WTC11 (cell line): ENCODE data around the gene DUSP3. TPM values are rescaled to one million over a fixed set of nuclear protein-coding genes. Genes with fewer than 3 reads are reported as not detected.

Experiments
- ATAC-seq: fragments of 200-7000 bp; cut with Tn5 transposase; 2 replicates; pipeline ENCODE4 v1.10.0; 2021; ENCODE audit warnings: mild to moderate bottlenecking, moderate library complexity
- CTCF ChIA-PET: fragments of 300-600 bp; sonication (Branson Sonifier 250); formaldehyde crosslinking; loops from one replicate; lab custom pipeline; 2021; ENCODE audit warnings: antibody characterized with exemption; lab: Charles Lee
- POLR2A ChIA-PET: fragments of 350-600 bp; sonication (Branson Sonifier 250); formaldehyde crosslinking; loops from one replicate; lab custom pipeline; 2021; ENCODE audit warnings: antibody characterized with exemption; lab: Charles Lee
- DNase-seq: peaks from one replicate; pipeline ENCODE4 v3.0.0; 2021; ENCODE audit warnings: low spot score
- H3K27ac Mint-ChIP-seq: 2 replicates; pipeline ENCODE4 v1.8.0; 2021; ENCODE audit warnings: mixed read lengths
- H3K27me3 Mint-ChIP-seq: 2 replicates; pipeline ENCODE4 v1.8.0; 2021; ENCODE audit warnings: low read depth, mild to moderate bottlenecking, moderate library complexity, mixed read lengths
- H3K36me3 Mint-ChIP-seq: 2 replicates; pipeline ENCODE4 v1.8.0; 2021; ENCODE audit warnings: mixed read lengths
- H3K4me1 Mint-ChIP-seq: 2 replicates; pipeline ENCODE4 v1.8.0; 2022; ENCODE audit warnings: mixed read lengths
- H3K4me3 Mint-ChIP-seq: 2 replicates; pipeline ENCODE4 v1.8.0; 2021; ENCODE audit warnings: mild to moderate bottlenecking, moderate library complexity, mixed read lengths
- H3K9me3 Mint-ChIP-seq: 2 replicates; pipeline ENCODE4 v1.8.0; 2021; ENCODE audit warnings: mixed read lengths
- ETV6 ChIP-seq: sonication (generic); formaldehyde crosslinking; IDR thresholded peaks from 2 replicates; pipeline ENCODE4 v1.8.1; 2022; ENCODE audit warnings: mild to moderate bottlenecking, missing genetic modification reagents
- GABPB1 ChIP-seq: sonication (generic); formaldehyde crosslinking; IDR thresholded peaks from 2 replicates; pipeline ENCODE4 v1.8.1; 2023; ENCODE audit warnings: mild to moderate bottlenecking, missing genetic modification reagents
- KAT7 ChIP-seq: sonication (generic); formaldehyde crosslinking; IDR thresholded peaks from 2 replicates; pipeline ENCODE4 v1.8.1; 2023; ENCODE audit warnings: missing genetic modification reagents, mild to moderate bottlenecking, borderline replicate concordance
- NR2C2 ChIP-seq: sonication (generic); formaldehyde crosslinking; IDR thresholded peaks from 2 replicates; pipeline ENCODE4 v1.8.0; 2022; ENCODE audit warnings: mild to moderate bottlenecking, missing genetic modification reagents
- SMAD3 ChIP-seq: sonication (generic); formaldehyde crosslinking; IDR thresholded peaks from 2 replicates; pipeline ENCODE4 v1.8.0; 2022; ENCODE audit warnings: missing genetic modification reagents, mild to moderate bottlenecking, borderline replicate concordance
- TEAD4 ChIP-seq: sonication (generic); formaldehyde crosslinking; IDR thresholded peaks from 2 replicates; pipeline ENCODE4 v1.8.0; 2022; ENCODE audit warnings: mild to moderate bottlenecking, missing genetic modification reagents
- ZNF317 ChIP-seq: sonication (generic); formaldehyde crosslinking; IDR thresholded peaks from 2 replicates; pipeline ENCODE4 v1.8.1; 2023; ENCODE audit warnings: low read depth, mild to moderate bottlenecking, moderate library complexity, missing genetic modification reagents, borderline replicate concordance
- total RNA-seq: library from RNA; stranded (reverse); gene quantifications from 3 replicates; pipeline ENCODE4 v1.2.3, GENCODE V29; 2021
- TF ChIP-seq, protein P1 (sequence below): fragments of 250-450 bp; sonication (Bioruptor Pico); IDR thresholded peaks from 2 replicates; pipeline ENCODE4 v1.9.0; 2021; ENCODE audit warnings: mild to moderate bottlenecking
- TF ChIP-seq, protein P2 (sequence below): sonication (generic); formaldehyde crosslinking; IDR thresholded peaks from 2 replicates; pipeline ENCODE4 v1.8.0; 2022; ENCODE audit warnings: mild to moderate bottlenecking, missing genetic modification reagents
- TF ChIP-seq, protein P3 (sequence below): fragments of 250-450 bp; sonication (Bioruptor Pico); IDR thresholded peaks from 2 replicates; pipeline ENCODE4 v2.1.2; 2022; ENCODE audit warnings: mild to moderate bottlenecking, moderate library complexity
- TF ChIP-seq, protein P4 (sequence below): fragments of 250-450 bp; sonication (Bioruptor Pico); IDR thresholded peaks from 2 replicates; pipeline ENCODE4 v1.9.0; 2021; ENCODE audit warnings: mild to moderate bottlenecking, borderline replicate concordance
- TF ChIP-seq, protein P5 (sequence below): sonication (generic); formaldehyde crosslinking; IDR thresholded peaks from 2 replicates; pipeline ENCODE4 v1.8.0; 2023; ENCODE audit warnings: mild to moderate bottlenecking, missing genetic modification reagents
- TF ChIP-seq, protein P6 (sequence below): sonication (generic); formaldehyde crosslinking; IDR thresholded peaks from 2 replicates; pipeline ENCODE4 v1.8.1; 2023; ENCODE audit warnings: mild to moderate bottlenecking, missing genetic modification reagents, moderate library complexity

Gene DUSP3
- total RNA-seq, 1 experiment from 2014 or later = 31.5 TPM

DNA sequence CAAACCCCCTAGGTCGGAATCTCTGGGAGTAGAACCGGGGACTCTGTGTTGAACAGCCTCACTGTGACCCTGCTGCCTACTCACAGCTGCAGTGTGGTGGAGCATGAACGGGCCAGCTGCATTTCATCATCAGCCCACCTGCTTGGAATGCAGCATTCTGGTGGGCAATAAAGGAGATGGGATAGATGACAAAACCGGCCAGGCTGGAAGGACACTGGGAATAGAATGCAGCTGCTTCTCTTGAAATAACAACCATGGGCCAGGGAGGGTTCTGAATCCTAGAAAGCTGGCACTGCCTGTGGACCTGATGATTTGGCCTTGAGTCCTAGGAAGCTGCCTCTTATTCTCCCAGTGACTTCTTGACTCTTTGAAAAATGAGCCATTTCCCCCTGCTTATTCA is 25.0 kb upstream of the DUSP3 start (continued):
- TF ChIP-seq, protein P1, sequence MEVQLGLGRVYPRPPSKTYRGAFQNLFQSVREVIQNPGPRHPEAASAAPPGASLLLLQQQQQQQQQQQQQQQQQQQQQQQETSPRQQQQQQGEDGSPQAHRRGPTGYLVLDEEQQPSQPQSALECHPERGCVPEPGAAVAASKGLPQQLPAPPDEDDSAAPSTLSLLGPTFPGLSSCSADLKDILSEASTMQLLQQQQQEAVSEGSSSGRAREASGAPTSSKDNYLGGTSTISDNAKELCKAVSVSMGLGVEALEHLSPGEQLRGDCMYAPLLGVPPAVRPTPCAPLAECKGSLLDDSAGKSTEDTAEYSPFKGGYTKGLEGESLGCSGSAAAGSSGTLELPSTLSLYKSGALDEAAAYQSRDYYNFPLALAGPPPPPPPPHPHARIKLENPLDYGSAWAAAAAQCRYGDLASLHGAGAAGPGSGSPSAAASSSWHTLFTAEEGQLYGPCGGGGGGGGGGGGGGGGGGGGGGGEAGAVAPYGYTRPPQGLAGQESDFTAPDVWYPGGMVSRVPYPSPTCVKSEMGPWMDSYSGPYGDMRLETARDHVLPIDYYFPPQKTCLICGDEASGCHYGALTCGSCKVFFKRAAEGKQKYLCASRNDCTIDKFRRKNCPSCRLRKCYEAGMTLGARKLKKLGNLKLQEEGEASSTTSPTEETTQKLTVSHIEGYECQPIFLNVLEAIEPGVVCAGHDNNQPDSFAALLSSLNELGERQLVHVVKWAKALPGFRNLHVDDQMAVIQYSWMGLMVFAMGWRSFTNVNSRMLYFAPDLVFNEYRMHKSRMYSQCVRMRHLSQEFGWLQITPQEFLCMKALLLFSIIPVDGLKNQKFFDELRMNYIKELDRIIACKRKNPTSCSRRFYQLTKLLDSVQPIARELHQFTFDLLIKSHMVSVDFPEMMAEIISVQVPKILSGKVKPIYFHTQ (CRISPR knock-in tag) = no peak
- no peak for TF ChIP-seq TEAD4 (CRISPR knock-in tag)
- no peak for TF ChIP-seq ETV6 (CRISPR knock-in tag)
- TF ChIP-seq, protein P2, sequence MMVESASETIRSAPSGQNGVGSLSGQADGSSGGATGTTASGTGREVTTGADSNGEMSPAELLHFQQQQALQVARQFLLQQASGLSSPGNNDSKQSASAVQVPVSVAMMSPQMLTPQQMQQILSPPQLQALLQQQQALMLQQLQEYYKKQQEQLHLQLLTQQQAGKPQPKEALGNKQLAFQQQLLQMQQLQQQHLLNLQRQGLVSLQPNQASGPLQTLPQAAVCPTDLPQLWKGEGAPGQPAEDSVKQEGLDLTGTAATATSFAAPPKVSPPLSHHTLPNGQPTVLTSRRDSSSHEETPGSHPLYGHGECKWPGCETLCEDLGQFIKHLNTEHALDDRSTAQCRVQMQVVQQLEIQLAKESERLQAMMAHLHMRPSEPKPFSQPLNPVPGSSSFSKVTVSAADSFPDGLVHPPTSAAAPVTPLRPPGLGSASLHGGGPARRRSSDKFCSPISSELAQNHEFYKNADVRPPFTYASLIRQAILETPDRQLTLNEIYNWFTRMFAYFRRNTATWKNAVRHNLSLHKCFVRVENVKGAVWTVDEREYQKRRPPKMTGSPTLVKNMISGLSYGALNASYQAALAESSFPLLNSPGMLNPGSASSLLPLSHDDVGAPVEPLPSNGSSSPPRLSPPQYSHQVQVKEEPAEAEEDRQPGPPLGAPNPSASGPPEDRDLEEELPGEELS (CRISPR knock-in tag) = peak; percentile 14; the same call in 1 of the 2 replicates
- no peak for TF ChIP-seq ZNF317
- TF ChIP-seq, protein P3, sequence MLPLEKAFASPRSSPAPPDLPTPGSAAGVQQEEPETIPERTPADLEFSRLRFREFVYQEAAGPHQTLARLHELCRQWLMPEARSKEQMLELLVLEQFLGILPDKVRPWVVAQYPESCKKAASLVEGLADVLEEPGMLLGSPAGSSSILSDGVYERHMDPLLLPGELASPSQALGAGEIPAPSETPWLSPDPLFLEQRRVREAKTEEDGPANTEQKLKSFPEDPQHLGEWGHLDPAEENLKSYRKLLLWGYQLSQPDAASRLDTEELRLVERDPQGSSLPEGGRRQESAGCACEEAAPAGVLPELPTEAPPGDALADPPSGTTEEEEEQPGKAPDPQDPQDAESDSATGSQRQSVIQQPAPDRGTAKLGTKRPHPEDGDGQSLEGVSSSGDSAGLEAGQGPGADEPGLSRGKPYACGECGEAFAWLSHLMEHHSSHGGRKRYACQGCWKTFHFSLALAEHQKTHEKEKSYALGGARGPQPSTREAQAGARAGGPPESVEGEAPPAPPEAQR (CRISPR knock-in tag) = no peak
- TF ChIP-seq, protein P4, sequence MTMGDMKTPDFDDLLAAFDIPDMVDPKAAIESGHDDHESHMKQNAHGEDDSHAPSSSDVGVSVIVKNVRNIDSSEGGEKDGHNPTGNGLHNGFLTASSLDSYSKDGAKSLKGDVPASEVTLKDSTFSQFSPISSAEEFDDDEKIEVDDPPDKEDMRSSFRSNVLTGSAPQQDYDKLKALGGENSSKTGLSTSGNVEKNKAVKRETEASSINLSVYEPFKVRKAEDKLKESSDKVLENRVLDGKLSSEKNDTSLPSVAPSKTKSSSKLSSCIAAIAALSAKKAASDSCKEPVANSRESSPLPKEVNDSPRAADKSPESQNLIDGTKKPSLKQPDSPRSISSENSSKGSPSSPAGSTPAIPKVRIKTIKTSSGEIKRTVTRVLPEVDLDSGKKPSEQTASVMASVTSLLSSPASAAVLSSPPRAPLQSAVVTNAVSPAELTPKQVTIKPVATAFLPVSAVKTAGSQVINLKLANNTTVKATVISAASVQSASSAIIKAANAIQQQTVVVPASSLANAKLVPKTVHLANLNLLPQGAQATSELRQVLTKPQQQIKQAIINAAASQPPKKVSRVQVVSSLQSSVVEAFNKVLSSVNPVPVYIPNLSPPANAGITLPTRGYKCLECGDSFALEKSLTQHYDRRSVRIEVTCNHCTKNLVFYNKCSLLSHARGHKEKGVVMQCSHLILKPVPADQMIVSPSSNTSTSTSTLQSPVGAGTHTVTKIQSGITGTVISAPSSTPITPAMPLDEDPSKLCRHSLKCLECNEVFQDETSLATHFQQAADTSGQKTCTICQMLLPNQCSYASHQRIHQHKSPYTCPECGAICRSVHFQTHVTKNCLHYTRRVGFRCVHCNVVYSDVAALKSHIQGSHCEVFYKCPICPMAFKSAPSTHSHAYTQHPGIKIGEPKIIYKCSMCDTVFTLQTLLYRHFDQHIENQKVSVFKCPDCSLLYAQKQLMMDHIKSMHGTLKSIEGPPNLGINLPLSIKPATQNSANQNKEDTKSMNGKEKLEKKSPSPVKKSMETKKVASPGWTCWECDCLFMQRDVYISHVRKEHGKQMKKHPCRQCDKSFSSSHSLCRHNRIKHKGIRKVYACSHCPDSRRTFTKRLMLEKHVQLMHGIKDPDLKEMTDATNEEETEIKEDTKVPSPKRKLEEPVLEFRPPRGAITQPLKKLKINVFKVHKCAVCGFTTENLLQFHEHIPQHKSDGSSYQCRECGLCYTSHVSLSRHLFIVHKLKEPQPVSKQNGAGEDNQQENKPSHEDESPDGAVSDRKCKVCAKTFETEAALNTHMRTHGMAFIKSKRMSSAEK = no peak

DNA sequence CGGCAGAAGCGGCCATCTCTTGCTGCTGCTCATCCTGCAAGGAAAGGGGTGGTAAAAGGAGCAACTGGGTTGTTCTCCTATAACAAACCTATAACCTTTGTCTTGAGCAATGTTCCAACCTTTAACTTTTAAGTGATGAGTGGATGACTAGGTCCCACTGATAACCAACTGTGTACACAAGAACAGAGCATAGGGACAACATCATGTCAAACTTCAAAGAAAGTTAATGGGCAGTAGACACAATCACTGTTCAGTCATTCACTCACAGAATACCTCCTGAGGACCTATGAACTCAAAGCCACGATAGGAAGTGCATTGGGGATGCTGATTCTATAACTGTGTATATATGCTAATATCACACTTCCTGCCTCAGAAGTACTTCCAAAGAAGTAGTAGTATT is 23.1 kb upstream of the DUSP3 start:
- Mint-ChIP-seq H3K9me3 (peaks cover 21% of the 10 kb centered on the region), H3K36me3 (peaks cover 27% of the 10 kb centered on the region), H3K4me3 (no peak overlapping the region), H3K27me3 (peaks cover 8% of the 10 kb centered on the region), H3K27ac (no peak overlapping the region), H3K4me1 (peaks cover 43% of the 10 kb centered on the region)
- DNase-seq (no peak), ATAC-seq (no peak)
- TF ChIP-seq SMAD3 (no peak), GABPB1 (CRISPR knock-in tag) (peak; percentile 73), KAT7 (CRISPR knock-in tag) (no peak), NR2C2 (CRISPR knock-in tag) (no peak)
- TF ChIP-seq, protein P2 (CRISPR knock-in tag) = no peak
- TF ChIP-seq, protein P5, sequence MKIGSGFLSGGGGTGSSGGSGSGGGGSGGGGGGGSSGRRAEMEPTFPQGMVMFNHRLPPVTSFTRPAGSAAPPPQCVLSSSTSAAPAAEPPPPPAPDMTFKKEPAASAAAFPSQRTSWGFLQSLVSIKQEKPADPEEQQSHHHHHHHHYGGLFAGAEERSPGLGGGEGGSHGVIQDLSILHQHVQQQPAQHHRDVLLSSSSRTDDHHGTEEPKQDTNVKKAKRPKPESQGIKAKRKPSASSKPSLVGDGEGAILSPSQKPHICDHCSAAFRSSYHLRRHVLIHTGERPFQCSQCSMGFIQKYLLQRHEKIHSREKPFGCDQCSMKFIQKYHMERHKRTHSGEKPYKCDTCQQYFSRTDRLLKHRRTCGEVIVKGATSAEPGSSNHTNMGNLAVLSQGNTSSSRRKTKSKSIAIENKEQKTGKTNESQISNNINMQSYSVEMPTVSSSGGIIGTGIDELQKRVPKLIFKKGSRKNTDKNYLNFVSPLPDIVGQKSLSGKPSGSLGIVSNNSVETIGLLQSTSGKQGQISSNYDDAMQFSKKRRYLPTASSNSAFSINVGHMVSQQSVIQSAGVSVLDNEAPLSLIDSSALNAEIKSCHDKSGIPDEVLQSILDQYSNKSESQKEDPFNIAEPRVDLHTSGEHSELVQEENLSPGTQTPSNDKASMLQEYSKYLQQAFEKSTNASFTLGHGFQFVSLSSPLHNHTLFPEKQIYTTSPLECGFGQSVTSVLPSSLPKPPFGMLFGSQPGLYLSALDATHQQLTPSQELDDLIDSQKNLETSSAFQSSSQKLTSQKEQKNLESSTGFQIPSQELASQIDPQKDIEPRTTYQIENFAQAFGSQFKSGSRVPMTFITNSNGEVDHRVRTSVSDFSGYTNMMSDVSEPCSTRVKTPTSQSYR = no peak
- TF ChIP-seq, protein P3 (CRISPR knock-in tag) = no peak
- TF ChIP-seq, protein P6, sequence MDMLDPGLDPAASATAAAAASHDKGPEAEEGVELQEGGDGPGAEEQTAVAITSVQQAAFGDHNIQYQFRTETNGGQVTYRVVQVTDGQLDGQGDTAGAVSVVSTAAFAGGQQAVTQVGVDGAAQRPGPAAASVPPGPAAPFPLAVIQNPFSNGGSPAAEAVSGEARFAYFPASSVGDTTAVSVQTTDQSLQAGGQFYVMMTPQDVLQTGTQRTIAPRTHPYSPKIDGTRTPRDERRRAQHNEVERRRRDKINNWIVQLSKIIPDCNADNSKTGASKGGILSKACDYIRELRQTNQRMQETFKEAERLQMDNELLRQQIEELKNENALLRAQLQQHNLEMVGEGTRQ (CRISPR knock-in tag) = no peak
- POLR2A ChIA-PET = no interaction called here
- CTCF ChIA-PET = no interaction called here
